HPDE6-E6E7 (cell line): ENCODE data around the gene ITPK1.

ENCODE experiments used
- DNase-seq: peaks from one replicate; pipeline ENCODE4 v3.0.0; 2011; ENCODE audit warnings: missing footprints; ENCODE audit errors: extremely low spot score

ITPK1 gene

GRCh38 chr14:92938235-92938875 lies 177.4 kb downstream of the ITPK1 start:
- no peak for DNase-seq

GRCh38 chr14:92937051-92937937 lies 178.4 kb downstream of the ITPK1 start:
- DNase-seq, result peak; percentile 81

DNA sequence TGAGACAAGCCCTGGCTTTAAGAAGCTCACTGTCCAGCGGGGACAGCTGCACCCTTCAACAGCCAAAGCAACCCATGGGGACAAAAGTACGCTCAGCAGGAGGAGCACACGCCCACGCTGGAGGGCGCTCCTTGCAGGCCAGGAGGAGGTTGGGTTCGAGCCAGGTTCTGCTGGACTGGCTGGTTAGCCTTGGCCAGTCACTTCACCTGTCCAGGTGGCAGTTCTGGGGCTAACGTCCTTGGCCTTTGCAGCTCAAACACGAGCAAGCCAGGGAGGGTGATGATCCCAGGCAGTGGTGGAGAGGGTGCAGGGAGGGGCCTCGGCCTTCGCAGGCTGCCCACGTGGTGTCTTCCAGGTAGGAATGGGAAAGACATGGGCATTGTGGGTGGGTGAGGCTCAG lies 179.6 kb downstream of the ITPK1 start:
- no peak for DNase-seq

- DNase-seq, result no peak
Observed at GRCh38 chr14:92935446-92935845, 180.3 kb downstream of the ITPK1 start.

DNA sequence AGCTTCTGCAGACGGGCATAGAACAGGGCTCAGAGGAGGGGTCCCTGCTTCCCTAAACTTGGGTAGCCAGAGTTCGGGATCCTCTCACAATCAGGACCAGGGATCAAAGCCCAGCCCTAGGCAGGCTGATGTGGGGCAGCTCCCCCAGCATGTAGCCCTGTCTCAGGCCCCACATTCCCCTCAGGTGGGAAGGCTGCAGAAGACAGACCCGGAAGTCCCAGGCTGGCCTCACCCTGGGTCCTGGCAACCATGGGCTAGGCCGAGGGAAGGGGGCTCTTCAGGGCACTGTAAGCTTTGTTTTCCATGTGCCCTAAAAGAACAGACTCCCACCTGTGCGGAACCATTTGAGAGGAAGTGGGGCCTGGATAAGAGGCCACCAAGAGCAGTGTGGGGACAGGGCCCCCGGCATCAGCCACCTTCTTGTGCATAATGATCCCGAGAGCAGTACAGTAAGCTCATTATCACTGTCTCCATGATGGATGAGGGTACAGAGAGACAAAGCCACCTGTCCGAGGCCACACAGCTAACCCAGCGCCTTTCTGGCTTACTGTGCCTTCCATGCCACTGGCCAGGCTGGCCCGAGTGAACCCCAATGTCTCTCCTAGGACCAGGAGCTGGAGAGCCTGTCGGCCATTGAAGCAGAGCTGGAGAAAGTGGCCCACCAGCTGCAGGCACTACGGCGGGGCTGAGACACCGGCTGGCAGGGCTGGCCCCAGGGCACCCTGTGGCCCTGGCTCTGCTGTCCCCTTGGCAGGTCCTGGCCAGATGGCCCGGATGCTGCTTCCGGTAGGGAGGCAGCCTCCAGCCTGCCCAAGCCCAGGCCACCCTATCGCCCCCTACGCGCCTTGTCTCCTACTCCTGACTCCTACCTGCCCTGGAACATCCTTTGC lies 181.3 kb downstream of the ITPK1 start:
- no peak for DNase-seq

DNA sequence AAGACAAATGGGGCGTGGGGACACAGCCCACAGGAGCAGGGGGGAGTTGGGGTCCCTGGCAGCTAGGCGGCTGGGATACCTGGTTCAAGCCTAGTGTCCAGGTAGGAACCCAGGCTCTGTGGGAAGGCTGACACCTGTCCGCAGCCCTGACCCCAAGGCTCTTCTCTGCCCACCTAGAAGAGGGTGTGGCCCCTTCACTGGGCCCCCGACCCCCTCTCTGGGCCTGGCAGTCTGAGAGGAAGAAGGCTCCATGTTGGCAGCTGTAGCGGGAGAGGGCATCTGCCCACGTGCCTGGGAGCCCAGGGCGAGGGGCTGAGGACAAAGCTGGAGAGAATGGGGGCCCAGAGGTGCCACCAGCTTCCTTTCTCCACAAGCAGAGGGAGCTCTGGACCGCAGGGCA lies 182.2 kb downstream of the ITPK1 start:
- no peak for DNase-seq

- DNase-seq, result no peak
Observed at GRCh38 chr14:92932448-92933395, 183.0 kb downstream of the ITPK1 start.

- no peak for DNase-seq
Observed at GRCh38 chr14:92931681-92932447, 183.9 kb downstream of the ITPK1 start.

DNA sequence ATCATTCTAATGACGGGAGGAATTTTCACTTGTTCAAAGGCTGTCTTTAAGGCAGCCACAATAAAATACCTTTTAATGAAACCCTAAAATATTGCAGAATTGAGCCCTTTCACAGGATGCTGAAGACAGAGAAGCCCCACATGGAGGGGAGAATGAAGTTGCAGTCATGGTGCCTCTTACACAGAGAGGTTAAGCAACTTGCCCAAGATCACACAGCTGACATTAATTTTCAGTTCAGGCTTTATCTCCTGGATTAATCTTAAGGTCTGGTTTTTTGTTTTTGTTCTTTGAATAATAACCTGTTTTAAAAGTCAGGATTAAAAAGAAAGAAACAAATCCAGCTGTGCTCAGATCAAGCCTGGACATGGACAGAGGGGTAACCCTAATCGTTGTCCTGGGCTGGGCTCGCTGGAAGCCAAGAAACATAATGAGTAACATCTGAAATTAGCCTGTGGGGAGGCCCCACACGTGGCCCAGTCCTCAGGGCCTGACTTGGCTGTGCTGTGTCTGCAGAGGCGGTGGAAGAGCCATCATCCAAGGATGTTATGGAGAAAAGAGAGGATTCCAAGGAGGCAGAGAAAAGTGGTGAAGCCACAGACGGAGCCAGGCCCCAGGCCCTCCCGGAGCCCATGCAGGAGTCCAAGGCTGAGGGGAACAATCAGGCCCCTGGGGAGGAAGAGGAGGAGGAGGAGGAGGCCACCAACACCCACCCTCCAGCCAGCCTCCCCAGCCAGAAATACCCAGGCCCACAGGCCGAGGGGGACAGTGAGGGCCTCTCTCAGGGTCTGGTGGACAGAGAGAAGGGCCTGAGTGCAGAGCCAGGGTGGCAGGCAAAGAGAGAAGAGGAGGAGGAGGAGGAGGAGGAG lies 184.8 kb downstream of the ITPK1 start:
- no peak for DNase-seq

- DNase-seq, result no peak
Observed at GRCh38 chr14:92929689-92930608, 185.8 kb downstream of the ITPK1 start.

- DNase-seq, result no peak
Observed at GRCh38 chr14:92928961-92929688, 186.6 kb downstream of the ITPK1 start.

- DNase-seq, result no peak
Observed at GRCh38 chr14:92928258-92928629, 187.5 kb downstream of the ITPK1 start.

- no peak for DNase-seq
Observed at GRCh38 chr14:92927349-92928257, 188.1 kb downstream of the ITPK1 start.

DNA sequence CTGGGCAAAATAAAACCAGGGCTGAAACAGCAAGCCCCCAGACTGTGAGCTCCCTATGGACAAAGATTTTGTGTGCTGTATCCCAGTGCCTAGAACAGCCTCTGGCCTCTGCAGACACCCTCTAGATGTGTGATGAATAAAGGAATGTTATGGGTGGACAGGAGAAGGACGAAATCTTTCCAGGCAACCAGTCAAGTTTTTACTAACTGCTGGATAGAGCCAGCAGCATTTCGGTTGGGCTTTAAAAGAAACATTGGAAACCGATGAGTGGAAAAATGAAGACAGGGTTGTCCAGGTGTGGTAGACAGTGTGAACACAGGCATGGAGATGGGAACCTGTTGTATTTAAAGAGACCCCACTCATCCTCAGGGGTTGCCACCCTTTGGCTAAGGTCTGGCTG lies 188.8 kb downstream of the ITPK1 start:
- DNase-seq, result no peak

DNA sequence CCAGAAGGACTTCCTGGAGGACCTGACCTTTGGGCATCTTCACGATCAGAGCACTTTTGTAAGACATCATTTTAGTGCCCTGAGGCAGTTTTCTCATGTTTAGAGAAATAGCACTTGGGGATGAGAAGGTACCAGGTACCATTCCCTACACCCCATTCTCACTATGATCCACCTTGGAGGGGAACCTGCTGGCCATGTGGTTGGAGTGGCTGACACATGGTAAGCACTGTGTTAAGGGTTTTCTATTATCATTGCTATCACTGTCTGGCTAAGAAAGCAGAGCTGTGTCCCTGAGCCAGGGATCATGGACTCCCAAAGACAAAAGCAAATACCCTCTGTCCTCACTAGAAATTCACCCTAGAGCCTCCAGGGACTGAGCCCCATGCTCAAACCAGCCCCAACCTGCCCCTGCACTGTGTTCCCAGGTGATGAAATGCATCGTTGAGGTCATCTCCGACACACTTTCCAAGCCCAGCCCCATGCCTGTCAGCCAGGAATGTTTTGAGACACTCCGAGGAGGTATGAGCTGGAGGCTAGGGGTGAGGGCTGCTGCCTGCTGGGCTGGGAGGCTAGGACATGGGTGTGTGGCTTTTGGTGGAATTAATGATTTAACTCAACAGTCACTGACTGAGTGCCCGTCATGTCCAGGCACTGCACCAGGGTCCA lies 189.4 kb downstream of the ITPK1 start:
- peak; percentile 94 for DNase-seq

GRCh38 chr14:92925446-92925845 lies 190.3 kb downstream of the ITPK1 start:
- no peak for DNase-seq
